ENCODE measurements around the gene TAS2R41.

Gene TAS2R41

GRCh38 chr7:143504937-143505297 lies 27.2 kb downstream of the TAS2R41 start:
- no peaks in the 10 kb centered on the region for H3K36me3 Mint-ChIP-seq (ENCODE audit: low read depth)
- no peak for TF ChIP-seq CTCF (IDR thresholded peaks at IDR 0.05; ENCODE audit: unreplicated experiment in 3 of 3)
- peaks cover 4% of the 10 kb centered on the region for H3K27me3 Mint-ChIP-seq (ENCODE audit: low read depth)
- H3K9me3 Mint-ChIP-seq, result no peaks in the 10 kb centered on the region
- H3K4me3 Mint-ChIP-seq, result no peak overlapping the region
- H3K4me1 Mint-ChIP-seq, result peaks cover 8% of the 10 kb centered on the region
- no peak overlapping the region for H3K27ac Mint-ChIP-seq

- Mint-ChIP-seq H3K36me3 (ENCODE audit: low read depth) (no peaks in the 10 kb centered on the region), H3K9me3 (no peaks in the 10 kb centered on the region), H3K4me3 (no peak overlapping the region), H3K27me3 (ENCODE audit: low read depth) (peaks cover 4% of the 10 kb centered on the region), H3K27ac (no peak overlapping the region), H3K4me1 (peaks cover 8% of the 10 kb centered on the region)
- no peak for TF ChIP-seq CTCF (IDR thresholded peaks at IDR 0.05; ENCODE audit: unreplicated experiment in 3 of 3)
Observed at GRCh38 chr7:143505838-143506237, 28.2 kb downstream of the TAS2R41 start.

GRCh38 chr7:143507094-143507518 lies 29.4 kb downstream of the TAS2R41 start:
- Mint-ChIP-seq H3K4me3 (no peak overlapping the region), H3K9me3 (no peaks in the 10 kb centered on the region)

GRCh38 chr7:143507534-143508055 lies 29.9 kb downstream of the TAS2R41 start:
- Mint-ChIP-seq H3K27me3 (ENCODE audit: low read depth) (peaks cover 4% of the 10 kb centered on the region), H3K27ac (no peak overlapping the region), H3K9me3 (no peaks in the 10 kb centered on the region), H3K4me1 (peaks cover 8% of the 10 kb centered on the region), H3K4me3 (no peak overlapping the region), H3K36me3 (ENCODE audit: low read depth) (no peaks in the 10 kb centered on the region)
- no peak for TF ChIP-seq CTCF (IDR thresholded peaks at IDR 0.05; ENCODE audit: unreplicated experiment in 3 of 3)

More at GRCh38 chr7:143507094-143507518, 29.4 kb downstream of the TAS2R41 start:
- Mint-ChIP-seq H3K27ac (no peak overlapping the region), H3K27me3 (ENCODE audit: low read depth) (peaks cover 4% of the 10 kb centered on the region), H3K4me1 (peaks cover 8% of the 10 kb centered on the region), H3K36me3 (ENCODE audit: low read depth) (no peaks in the 10 kb centered on the region)
- TF ChIP-seq CTCF (IDR thresholded peaks at IDR 0.05; ENCODE audit: unreplicated experiment in 3 of 3), result no peak

- no peaks in the 10 kb centered on the region for H3K4me1 Mint-ChIP-seq
- H3K27me3 Mint-ChIP-seq (ENCODE audit: low read depth), result peaks cover 4% of the 10 kb centered on the region
- H3K9me3 Mint-ChIP-seq, result no peaks in the 10 kb centered on the region
- H3K36me3 Mint-ChIP-seq (ENCODE audit: low read depth), result no peaks in the 10 kb centered on the region
- no peak overlapping the region for H3K4me3 Mint-ChIP-seq
- no peak for TF ChIP-seq CTCF (IDR thresholded peaks at IDR 0.05; ENCODE audit: unreplicated experiment in 3 of 3)
- no peak overlapping the region for H3K27ac Mint-ChIP-seq
Observed at GRCh38 chr7:143510854-143511592, 33.4 kb downstream of the TAS2R41 start.

GRCh38 chr7:143511593-143512047 lies 33.9 kb downstream of the TAS2R41 start:
- no peak for TF ChIP-seq CTCF (IDR thresholded peaks at IDR 0.05; ENCODE audit: unreplicated experiment in 3 of 3)
- Mint-ChIP-seq H3K4me1 (no peaks in the 10 kb centered on the region), H3K27ac (no peak overlapping the region), H3K27me3 (ENCODE audit: low read depth) (peaks cover 4% of the 10 kb centered on the region), H3K9me3 (no peaks in the 10 kb centered on the region), H3K36me3 (ENCODE audit: low read depth) (no peaks in the 10 kb centered on the region), H3K4me3 (no peak overlapping the region)

Data from nephron (organoid).